Transverse colon (tissue), 4 donors: ENCODE data around the gene ENGASE.

ENCODE experiments used
- EP300 ChIP-seq: sonication (generic); formaldehyde crosslinking; IDR thresholded peaks from one replicate; pipeline ENCODE4 v1.6.1; 2017; ENCODE audit warnings: antibody characterized with exemption, low read depth
- POLR2A ChIP-seq: fragments of 450-650 bp; IDR thresholded peaks from one replicate; pipeline ENCODE4 v1.6.1; 2016; ENCODE audit warnings: antibody characterized with exemption, mild to moderate bottlenecking, moderate library complexity
- POLR2AphosphoS5 ChIP-seq, 3 donors: sonication (generic); formaldehyde crosslinking; IDR thresholded peaks; one replicate each; pipeline ENCODE4 v1.6.1; 2016; ENCODE audit warnings: antibody characterized with exemption in 3 of 3
- TF ChIP-seq, protein P1 (sequence below), 5 experiments: fragments of 200-600 bp in 3 of 5; fragments of 450-650 bp in 2 of 5; sonication (generic) in 3 of 5; IDR thresholded peaks; 1 replicate in 2 of 5; 2 replicates in 3 of 5; pipeline ENCODE4 v1.5.1; 2016 to 2017; ENCODE audit warnings: antibody characterized with exemption in 5 of 5, inconsistent platforms in 3 of 5, mild to moderate bottlenecking in 2 of 5, moderate library complexity in 1 of 5

DNA sequence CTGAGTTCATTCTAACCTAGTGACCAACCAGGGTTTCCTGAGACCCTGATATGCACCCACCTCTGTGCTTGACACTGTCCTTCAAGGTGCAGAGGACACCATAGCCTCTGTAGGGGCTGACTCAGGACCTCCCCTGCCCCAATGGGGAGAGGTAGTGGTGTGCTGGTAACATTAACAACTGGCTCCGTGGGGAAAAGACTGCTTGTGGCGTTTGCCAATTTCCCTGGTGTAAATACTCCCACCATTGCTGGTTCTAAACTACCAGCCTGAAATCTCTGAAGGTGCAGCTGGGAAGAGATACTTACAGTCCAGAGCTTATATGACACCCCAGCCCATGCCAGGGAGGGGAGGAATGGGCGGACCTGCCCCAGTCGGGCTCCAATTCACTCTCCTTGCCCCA, 54.9 kb downstream of the ENGASE start:
- TF ChIP-seq POLR2AphosphoS5 (IDR thresholded peaks at IDR 0.05), result no peak
- TF ChIP-seq, protein P1, sequence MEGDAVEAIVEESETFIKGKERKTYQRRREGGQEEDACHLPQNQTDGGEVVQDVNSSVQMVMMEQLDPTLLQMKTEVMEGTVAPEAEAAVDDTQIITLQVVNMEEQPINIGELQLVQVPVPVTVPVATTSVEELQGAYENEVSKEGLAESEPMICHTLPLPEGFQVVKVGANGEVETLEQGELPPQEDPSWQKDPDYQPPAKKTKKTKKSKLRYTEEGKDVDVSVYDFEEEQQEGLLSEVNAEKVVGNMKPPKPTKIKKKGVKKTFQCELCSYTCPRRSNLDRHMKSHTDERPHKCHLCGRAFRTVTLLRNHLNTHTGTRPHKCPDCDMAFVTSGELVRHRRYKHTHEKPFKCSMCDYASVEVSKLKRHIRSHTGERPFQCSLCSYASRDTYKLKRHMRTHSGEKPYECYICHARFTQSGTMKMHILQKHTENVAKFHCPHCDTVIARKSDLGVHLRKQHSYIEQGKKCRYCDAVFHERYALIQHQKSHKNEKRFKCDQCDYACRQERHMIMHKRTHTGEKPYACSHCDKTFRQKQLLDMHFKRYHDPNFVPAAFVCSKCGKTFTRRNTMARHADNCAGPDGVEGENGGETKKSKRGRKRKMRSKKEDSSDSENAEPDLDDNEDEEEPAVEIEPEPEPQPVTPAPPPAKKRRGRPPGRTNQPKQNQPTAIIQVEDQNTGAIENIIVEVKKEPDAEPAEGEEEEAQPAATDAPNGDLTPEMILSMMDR (IDR thresholded peaks at IDR 0.05), result no peak
- TF ChIP-seq EP300, result no peak
- no peak for TF ChIP-seq POLR2A
